HG03457 (cell line): ENCODE data around the gene RIOX2.

Experiments
- ATAC-seq: cut with Tn5 transposase; IDR thresholded peaks from one replicate; pipeline ENCODE4 v1.9.1; 2021; ENCODE audit warnings: moderate number of reproducible peaks; ENCODE audit not compliant: unreplicated experiment

RIOX2 gene

GRCh38 chr3:97990624-97991292 is 18.5 kb upstream of the RIOX2 start:
- no peak for ATAC-seq

DNA sequence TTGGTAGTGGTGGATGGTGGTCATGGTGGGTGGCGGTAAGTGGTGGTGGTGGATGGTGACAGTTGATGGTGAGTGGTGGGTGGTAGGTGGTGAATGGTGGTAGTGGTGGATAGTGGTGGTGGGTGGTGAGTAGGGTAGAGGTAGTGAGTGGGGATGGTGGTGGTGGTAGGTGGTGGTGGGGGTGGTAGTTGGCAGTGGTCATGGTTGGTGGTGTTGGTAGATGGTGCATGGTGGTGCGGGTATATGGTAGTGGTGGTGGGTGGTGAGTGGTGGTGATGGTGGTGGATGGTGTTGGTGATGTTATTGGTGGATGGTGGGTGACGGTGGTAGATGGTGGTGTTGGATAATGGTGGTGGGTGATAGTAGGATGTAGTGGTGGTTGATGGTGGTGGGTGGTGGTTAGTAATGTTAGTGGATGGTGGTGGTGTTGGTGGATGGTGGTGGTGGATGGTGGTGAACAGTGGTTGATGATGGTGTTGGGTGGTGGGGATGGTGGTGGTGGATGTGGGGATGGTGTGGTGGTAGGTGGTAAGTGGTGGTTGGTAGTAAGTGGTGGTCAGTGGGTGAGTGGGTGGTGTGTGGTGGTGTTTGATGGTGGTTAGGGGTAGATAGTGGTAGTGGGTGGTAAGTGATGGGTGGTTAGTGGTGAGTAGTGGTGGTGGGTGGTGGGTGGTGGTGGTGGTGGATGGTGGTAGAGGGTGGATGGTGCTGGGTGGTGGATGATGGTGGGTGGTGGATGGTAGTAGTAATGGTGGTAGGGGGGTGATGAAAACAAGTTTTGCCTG is 16.7 kb upstream of the RIOX2 start:
- no peak for ATAC-seq

- ATAC-seq, result no peak
Observed at GRCh38 chr3:97987306-97987705, 15.1 kb upstream of the RIOX2 start.

DNA sequence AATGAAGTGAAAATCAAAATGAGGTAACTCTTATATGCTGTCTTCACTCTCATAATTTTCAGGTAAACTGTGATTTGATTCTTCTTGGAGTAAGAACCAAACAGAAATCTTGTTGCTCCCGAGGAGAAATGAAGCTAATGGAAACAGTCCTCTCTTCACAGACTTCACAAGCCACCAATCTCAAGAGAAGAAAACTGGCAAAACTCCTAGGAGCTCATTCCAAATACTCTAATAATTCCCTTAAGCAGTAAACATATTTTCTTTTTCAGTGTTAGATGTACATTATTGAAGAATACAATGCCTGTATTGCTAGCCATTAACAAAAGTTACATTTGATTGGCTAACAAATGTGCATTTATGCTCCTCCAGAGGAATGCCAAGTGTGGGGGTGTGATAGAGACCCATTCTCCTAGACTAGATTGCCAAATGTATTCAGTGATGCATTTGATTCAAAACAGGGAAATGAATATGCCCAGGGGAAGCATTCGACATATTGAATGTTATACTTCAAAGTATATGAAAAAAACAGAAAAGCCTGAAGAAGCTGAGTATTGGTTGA is 11.8 kb upstream of the RIOX2 start:
- ATAC-seq, result no peak

GRCh38 chr3:97981886-97982285 is 9.7 kb upstream of the RIOX2 start:
- no peak for ATAC-seq

GRCh38 chr3:97979610-97980009 is 7.4 kb upstream of the RIOX2 start:
- no peak for ATAC-seq

GRCh38 chr3:97975466-97975865 is 3.2 kb upstream of the RIOX2 start:
- no peak for ATAC-seq

GRCh38 chr3:97974996-97975395 is 2.8 kb upstream of the RIOX2 start:
- no peak for ATAC-seq

DNA sequence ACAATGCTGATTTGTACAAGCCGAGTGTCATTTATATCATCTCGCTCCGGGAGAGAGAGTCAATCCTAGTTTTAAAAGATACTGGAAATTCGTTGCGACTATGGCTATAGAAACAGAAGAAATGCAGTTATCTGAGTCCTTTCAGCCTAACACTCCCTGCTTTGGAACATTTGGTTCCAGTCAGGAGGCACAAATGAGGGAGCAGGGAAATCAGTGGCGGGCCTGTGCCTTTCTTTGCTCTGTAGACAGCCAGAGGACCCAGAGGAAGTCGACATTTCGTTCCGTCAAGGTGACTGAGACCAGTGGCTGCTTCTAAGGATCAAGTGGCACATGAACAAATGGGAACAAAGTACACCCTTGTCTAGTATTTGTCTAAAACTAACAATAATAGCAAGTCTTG is 745 bp upstream of the RIOX2 start:
- no peak for ATAC-seq

GRCh38 chr3:97970956-97971620 is 1.1 kb downstream of the RIOX2 start:
- no peak for ATAC-seq

DNA sequence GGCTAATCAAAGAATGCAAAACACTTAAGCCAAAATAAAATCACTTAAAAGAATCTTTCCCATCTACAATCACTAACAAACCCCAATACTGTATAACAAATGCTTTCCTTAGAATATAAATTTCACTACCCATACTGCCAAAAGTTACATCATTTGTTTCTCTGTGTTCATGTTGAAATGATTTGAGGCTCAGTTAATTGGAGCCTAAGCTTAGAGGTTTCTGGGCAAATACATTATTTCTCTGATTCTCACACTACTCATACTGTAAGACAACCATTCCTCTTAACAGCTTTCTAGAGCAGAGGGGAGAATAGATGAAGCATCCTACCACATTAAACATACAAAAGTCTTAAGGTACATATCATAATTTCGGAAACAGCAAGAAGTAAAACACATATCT is 2.1 kb downstream of the RIOX2 start:
- ATAC-seq, result no peak

- no peak for ATAC-seq
Observed at GRCh38 chr3:97969541-97969940, 2.7 kb downstream of the RIOX2 start.

GRCh38 chr3:97968376-97968775 is 3.9 kb downstream of the RIOX2 start:
- no peak for ATAC-seq

GRCh38 chr3:97967966-97968365 is 4.3 kb downstream of the RIOX2 start:
- ATAC-seq, result no peak

GRCh38 chr3:97960993-97961766 is 11.1 kb downstream of the RIOX2 start:
- no peak for ATAC-seq

DNA sequence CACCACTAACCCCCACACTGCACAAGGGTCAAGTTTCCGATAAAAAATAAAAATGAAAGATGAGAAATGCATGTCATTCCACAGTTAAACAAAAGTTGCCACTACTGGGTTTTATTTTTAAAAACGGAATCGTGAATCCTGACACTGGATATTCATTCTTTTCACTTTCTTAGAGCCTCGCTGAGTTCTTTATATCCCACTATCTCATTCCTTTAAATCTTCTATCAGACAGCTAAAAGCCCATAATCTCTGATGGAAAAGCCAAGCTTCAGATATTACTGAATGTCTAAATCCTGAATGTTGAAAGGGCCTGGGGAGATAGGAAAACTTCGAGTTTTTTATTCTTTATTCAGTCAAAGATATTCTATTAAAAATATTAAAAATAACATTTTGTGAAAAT is 11.7 kb downstream of the RIOX2 start:
- no peak for ATAC-seq

- ATAC-seq, result no peak
Observed at GRCh38 chr3:97959872-97960271, 12.4 kb downstream of the RIOX2 start.

DNA sequence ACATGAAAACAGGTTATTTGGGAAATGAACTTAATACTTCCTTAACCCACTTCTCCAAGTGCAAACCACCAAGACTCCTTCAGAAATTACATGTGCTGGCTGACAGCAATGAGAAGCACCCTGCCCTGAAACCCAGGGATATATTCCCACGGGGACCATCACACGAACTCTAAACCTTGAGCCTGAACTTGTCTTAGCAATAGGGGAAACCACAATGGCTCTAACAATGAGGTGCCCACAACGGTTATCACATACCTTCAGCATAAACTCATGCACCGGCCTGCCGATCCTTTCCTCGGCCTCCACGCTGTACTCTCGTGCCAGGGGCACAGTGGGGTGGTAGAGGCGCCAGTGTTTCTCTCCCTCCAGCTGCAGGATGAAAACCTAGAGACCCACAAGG is 13.4 kb downstream of the RIOX2 start:
- no peak for ATAC-seq

GRCh38 chr3:97958396-97958795 is 13.8 kb downstream of the RIOX2 start:
- no peak for ATAC-seq

GRCh38 chr3:97957617-97958311 is 14.5 kb downstream of the RIOX2 start:
- ATAC-seq, result no peak
